ENCODE measurements around the gene ZNF20.
A peak's percentile ranks its signal among the peaks of the same experiment; 100 is the strongest.

Gene ZNF20

GRCh38 chr19:12140545-12141404 is 625 bp upstream of the ZNF20 start:
- TF ChIP-seq, protein P1, sequence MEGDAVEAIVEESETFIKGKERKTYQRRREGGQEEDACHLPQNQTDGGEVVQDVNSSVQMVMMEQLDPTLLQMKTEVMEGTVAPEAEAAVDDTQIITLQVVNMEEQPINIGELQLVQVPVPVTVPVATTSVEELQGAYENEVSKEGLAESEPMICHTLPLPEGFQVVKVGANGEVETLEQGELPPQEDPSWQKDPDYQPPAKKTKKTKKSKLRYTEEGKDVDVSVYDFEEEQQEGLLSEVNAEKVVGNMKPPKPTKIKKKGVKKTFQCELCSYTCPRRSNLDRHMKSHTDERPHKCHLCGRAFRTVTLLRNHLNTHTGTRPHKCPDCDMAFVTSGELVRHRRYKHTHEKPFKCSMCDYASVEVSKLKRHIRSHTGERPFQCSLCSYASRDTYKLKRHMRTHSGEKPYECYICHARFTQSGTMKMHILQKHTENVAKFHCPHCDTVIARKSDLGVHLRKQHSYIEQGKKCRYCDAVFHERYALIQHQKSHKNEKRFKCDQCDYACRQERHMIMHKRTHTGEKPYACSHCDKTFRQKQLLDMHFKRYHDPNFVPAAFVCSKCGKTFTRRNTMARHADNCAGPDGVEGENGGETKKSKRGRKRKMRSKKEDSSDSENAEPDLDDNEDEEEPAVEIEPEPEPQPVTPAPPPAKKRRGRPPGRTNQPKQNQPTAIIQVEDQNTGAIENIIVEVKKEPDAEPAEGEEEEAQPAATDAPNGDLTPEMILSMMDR (IDR thresholded peaks at IDR 0.05; ENCODE audit: insufficient read depth, low read depth, low read length, missing control alignments), result peak; percentile 92
- peak overlapping the region; percentile 85 for H3K4me3 ChIP-seq (ENCODE audit: low read length)
- peak; percentile 89 for DNase-seq (ENCODE audit: low read depth)

DNA sequence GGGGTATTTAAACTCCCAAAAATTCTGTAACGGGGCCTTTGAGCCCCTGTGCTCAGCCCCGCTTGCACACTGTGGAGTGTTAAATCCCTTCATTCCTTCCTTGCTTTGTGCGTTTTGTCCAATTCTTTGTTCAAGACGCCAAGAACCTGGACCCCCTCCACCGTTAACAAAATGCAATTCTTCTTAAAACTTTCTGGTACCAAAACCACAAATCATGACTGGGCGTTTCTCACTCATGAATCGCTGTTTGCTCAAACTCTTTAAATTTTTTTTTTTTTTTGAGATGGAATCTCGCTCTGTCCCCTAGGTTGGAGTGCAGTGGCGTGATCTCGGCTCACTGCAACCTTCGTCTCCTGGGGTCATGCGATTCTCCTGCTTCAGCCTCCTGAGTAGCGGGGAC is 881 bp downstream of the ZNF20 start:
- TF ChIP-seq, protein P1 (IDR thresholded peaks at IDR 0.05; ENCODE audit: insufficient read depth, low read depth, low read length, missing control alignments), result no peak
- DNase-seq (ENCODE audit: low read depth), result no peak
- peak overlapping the region; percentile 85 for H3K4me3 ChIP-seq (ENCODE audit: low read length)

GRCh38 chr19:12137221-12137940 is 2.8 kb downstream of the ZNF20 start:
- DNase-seq (ENCODE audit: low read depth), result no peak
- no peak overlapping the region for H3K4me3 ChIP-seq (ENCODE audit: low read length)
- TF ChIP-seq, protein P1 (IDR thresholded peaks at IDR 0.05; ENCODE audit: insufficient read depth, low read depth, low read length, missing control alignments), result no peak

DNA sequence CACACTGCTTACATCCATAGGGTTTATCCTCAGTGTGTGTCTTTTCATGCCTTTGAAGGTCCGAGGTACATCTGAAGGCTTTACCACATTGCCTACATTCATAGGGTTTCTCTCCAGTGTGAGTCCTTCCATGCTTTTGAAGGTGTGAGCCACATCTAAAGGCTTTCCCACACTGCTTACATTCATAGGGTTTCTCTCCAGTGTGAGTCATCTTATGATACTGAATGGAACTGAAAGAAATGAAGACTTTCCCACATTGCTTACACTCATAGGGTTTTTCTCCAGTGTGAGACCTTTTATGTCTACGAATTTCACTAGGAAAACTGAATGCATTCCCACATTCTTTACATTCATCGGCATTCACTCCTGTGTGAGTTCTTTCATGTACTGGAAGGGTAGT is 7.1 kb downstream of the ZNF20 start:
- H3K4me3 ChIP-seq (ENCODE audit: low read length), result no peak overlapping the region
- DNase-seq (ENCODE audit: low read depth), result no peak
- TF ChIP-seq, protein P1 (IDR thresholded peaks at IDR 0.05; ENCODE audit: insufficient read depth, low read depth, low read length, missing control alignments), result no peak

DNA sequence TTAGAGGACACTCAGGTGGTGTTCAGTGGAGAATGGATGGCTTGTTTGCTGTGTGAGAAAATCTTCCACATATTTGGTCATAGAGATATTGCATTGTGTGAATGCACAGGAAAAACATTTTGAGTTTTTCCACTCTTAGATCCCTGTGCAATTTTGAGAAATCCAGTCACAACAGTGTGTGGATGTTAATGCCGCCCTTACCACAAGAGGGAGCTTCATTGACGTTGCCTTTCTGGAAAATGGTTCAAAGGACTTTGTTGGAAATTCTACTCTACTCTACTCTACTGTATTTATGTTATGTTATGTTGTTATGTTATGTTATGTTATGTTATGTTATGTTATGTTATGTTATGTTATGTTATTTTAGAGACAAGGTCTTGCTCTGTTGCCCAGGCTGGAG is 13.4 kb downstream of the ZNF20 start:
- DNase-seq (ENCODE audit: low read depth), result peak; percentile 18
- TF ChIP-seq, protein P1 (IDR thresholded peaks at IDR 0.05; ENCODE audit: insufficient read depth, low read depth, low read length, missing control alignments), result peak; percentile 37
- H3K4me3 ChIP-seq (ENCODE audit: low read length), result no peak overlapping the region

DNA sequence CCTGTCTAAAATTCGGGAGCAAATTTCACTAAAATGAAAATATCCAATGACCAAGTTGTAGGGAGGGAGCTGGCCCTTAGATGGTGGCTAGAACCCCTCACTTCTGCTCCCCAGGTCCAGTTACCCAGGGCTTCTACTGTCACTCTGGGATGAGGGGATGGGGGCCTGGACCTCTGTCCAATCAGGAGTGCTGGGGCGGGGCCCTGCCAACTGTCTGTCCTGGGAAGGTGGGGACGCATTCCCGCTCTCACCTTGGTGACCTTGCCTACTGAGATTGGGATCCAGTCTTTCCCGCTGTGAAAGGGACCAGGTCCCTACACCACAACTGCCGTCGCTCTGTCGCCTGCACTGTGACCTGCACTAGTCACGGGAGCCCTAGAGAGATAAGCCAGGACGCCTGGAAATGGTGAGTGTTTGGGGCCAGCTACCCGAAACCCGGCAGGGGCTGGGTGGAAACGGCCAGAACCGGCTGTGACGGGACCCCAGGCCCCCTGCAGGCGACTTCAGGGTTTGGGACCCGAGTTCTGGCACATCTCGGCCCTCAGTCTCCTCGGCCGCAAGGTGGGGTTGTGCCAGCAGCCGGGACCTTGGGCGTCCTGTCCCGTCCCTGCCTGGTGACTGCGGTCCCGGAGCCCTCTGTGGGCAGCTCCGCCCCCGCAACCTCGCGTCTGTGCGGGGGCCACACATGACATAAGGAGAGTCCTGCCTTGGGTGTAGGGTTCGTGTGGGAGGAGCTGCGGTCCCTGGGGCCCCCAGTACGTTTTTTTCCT is 22.8 kb downstream of the ZNF20 start:
- DNase-seq (ENCODE audit: low read depth), result no peak
- TF ChIP-seq, protein P1 (IDR thresholded peaks at IDR 0.05; ENCODE audit: insufficient read depth, low read depth, low read length, missing control alignments), result no peak
- H3K4me3 ChIP-seq (ENCODE audit: low read length), result no peak overlapping the region
